ENCODE results near the gene HSPB2.
"Not testable (repeated sequence)": the region's sequence is repeated elsewhere in the genome, so short reads cannot be mapped to it uniquely, and the experiment has no call there.

Gene HSPB2

DNA sequence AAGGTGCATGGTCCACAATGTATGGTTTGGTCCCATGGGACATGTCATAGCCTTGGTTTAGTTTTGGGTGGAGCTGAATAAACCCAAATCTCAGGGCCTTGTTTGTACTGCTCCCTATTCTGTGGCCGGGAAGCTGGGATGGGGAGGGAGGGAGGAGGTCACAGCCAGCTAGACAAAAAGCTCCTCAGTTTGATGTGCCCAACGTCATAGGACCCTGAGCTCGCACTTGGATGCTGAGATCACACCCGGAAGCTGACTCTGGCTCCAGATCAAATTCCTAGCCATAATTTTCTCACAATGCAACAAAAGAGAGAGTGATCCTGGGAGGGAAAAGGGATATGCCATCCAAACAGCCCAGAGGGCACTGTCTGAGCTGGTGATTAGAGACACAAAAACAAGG lies 1.5 kb downstream of the HSPB2 start:
- DNase-seq (ENCODE audit: low read depth), result peak; percentile 87

DNA sequence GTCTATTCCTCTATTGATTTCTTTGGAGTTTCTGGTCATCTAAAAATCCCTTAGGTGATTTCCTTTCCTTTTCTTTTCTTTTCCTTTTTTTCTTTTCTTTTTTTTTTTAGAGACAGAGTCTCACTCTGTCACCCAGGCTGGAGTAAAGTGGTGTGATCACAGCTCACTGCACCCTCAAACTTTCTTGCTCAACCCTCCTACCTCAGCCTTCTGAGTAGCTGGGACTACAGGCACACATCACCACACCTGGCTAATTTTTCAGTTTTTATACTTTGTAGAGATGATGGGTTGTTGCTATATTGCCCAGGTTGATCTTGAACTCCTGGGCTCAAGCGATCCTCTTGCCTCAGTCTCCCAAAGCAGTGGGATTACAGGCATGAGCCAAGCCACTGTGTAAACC lies 4.2 kb downstream of the HSPB2 start:
- DNase-seq (ENCODE audit: low read depth), result no peak

DNA sequence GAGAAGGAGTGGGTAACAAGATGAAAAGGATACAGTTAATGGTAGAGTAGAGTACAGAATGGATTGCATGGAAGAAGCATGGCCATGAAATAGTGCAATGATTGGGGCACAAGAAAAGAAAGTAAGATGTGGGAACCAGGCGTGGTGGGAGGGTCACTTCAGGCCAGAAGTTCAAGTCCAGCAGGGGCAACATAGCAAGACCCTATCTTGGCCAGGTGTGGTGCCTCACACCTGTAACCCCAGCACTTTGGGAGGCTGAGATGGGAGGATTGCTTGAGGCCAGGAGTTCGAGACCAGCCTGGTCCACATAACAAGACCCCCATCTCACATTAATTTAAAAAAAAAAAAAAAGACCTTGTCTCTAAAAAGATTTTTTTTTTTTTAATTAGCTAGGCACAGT lies 4.8 kb downstream of the HSPB2 start:
- DNase-seq (ENCODE audit: low read depth), result no peak

DNA sequence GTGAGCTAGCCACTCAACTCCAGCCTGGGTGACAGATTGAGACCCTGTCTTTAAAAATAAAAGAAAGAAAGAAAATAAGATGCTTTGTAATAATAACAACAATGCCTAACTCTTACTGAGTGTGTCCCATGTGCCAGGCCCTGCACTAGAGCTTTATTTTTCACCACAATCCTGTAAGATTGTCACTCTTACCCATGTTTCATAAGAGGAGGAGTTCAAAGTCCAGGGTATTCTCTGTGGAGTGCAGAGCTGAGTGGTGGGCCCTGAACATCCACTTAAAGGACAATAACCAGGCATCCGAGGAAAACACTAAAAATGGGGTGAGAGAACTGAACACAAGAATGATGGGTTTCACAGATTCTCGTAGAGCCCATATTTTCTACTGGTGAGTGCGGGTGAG lies 5.3 kb downstream of the HSPB2 start:
- DNase-seq (ENCODE audit: low read depth), result no peak

DNA sequence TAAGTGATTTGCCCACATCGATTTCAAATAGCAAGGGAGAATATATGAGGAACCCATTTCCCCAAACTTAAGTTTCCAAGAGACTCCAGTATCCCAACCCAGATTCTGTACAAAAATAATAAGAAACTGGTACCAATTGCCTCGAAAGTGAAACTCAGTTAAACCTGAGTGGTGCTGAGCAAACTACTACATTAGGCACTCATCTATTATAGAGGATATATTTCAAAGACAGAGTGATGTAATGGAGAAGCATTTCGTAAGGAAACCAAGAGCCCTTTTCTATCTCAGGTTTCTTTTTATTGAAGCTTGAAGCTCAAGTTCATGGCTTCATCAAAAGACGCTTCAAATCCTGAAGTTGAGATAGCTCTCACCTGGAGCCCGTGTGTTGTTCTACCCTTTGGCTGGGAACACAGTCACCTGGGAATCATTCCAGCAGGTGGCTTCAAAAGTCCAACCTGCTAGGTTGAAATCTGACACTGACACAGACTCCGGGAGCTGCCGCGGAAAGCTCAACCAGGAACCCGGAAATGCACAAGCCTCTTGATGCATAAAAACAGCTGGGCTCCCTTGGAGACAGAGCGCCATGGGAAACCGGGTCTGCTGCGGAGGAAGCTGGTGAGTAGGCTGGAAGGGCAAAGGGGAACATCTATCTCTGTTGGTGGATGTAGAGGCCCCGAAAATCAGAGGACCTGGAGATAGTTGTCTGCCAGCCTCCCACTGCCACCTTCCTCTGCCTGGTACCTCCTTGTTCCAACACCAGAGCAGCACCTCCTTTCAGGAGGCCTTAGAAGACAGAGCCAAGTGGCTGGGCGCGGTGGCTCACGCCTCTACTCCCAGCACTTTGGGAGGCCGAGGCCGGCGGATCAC lies 6.1 kb downstream of the HSPB2 start, which contains the start of gene C11orf52:
Gene C11orf52 (plus strand): TSS at position 524 of the 867 bp plus-strand sequence. CDS start 60 bp downstream, at position 584.
- DNase-seq (ENCODE audit: low read depth), result no peak

DNA sequence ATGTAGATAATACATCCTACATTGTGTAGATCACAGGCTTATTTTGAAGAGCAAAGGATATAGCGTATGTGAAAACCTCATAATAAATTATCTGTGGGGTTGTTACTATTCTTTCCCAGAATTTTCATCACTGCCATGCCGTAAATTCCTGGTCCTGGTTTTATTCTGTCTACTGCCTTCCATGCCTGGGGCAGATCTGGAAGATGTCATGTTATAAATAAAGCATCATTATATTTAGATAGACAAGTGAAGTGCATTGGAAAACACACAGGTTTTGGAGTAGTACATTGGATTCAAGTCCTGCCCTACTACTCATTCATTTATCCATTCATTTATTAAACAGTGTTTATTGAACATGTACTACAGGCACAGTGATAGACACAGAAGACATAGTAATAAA lies 8.4 kb downstream of the HSPB2 start:
- DNase-seq (ENCODE audit: low read depth), result no peak

DNA sequence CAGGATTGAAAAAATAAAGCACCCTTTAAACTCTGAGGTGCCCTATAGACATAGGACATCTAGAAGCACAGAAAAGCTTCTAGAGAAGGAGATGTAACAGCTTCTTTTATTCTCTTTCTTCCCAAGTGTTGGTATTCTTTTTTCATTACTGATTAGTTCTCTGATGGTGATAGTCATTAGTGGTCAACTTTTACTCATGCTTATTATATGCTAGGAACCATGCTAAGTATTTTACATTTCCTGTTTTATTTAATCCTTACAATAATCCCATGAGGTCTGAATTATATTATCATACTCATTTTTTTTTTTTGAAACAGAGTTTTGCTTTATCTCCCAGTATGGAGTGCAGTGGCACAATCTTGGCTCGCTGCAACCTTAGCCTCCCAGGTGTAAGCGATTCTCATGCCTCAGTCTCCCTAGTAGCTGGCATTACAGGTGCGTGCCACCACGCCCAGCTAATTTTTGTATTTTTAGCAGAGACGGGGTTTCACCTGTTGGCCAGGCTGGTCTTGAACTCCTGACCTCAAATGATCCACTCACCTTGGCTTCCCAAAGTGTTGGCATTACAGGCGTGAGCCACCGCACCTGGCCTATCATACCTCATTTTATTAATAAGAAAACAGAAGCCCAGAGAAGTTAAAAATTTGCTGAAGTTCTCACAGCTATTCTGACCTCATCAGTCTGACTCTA lies 9.2 kb downstream of the HSPB2 start:
- no peak for DNase-seq (ENCODE audit: low read depth)

DNA sequence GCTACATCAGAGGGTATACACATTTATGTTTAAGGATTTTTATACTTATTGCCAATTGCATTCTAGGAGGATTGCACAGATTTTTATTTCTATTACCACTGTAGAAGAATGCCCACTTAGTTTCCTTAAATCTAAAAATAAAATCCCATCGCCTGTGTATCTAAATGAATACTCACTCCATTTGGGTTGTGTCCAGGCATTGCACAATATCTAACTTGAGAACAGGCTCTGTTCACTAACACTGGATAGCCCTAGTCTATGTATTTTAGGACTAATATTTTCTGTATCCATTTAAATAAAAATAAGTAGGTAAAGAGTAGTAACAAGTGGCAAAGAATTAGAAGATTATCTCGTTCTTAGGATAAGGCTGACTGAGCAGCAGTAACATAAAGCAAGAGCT lies 10.3 kb downstream of the HSPB2 start:
- peak; percentile 92 for DNase-seq (ENCODE audit: low read depth)

DNA sequence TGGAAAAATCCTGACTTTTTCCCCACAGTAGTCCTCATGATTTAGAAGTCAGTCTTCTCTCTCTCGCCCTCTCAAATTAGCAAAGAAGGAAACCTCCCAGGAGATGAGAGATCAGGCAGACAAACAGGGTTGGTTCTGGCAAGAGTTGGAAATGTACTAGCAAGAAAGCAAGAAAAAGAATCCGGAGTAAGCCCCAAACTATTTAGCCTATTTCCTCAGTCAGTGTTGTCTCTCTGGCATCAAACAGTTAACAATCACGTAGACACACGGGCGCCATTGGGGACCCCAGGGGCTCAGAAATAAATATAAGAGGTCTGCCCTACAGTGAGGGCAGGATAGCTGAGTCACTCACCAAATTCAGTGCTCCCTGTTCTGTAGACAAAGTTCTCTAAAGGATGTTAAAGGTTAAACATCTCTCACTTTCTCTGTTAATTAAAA lies 10.8 kb downstream of the HSPB2 start:
- DNase-seq (ENCODE audit: low read depth), result peak; percentile 64

DNA sequence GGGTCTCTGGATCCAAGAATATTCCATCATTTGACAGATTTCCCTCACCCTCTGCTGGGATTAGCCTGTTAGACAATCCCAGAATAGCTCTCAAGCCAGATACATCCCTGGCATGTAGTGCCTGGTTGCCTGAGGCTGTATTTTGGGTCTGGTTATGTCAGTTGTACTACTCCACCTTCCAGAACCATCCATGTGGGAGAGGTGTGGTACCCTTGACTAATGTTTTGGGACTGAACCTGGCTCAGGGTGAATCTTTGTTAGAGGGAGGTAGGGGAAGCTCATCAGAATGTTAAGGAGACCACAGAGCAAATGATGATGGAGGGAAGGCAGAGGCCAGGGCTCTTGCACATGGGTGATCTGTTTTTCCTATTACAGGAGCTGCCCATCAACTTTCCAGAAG lies 11.4 kb downstream of the HSPB2 start:
- DNase-seq (ENCODE audit: low read depth), result no peak

DNA sequence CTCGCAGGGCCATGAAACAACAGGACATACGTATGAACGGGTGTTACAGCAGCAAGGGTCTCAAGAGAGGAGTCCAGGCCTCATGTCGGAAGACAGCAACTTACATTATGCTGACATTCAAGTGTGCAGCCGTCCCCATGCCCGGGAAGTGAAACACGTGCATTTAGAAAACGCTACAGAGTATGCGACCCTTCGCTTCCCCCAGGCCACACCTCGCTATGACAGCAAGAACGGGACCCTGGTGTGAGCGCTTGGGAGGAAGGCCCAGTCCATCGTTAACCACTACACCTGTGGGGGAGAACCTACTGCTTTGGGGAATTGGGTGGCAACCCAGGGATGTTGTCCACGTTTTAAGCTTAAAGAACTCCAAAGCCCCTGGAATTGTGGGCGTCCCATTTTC lies 13.4 kb downstream of the HSPB2 start:
- DNase-seq (ENCODE audit: low read depth), result no peak

DNA sequence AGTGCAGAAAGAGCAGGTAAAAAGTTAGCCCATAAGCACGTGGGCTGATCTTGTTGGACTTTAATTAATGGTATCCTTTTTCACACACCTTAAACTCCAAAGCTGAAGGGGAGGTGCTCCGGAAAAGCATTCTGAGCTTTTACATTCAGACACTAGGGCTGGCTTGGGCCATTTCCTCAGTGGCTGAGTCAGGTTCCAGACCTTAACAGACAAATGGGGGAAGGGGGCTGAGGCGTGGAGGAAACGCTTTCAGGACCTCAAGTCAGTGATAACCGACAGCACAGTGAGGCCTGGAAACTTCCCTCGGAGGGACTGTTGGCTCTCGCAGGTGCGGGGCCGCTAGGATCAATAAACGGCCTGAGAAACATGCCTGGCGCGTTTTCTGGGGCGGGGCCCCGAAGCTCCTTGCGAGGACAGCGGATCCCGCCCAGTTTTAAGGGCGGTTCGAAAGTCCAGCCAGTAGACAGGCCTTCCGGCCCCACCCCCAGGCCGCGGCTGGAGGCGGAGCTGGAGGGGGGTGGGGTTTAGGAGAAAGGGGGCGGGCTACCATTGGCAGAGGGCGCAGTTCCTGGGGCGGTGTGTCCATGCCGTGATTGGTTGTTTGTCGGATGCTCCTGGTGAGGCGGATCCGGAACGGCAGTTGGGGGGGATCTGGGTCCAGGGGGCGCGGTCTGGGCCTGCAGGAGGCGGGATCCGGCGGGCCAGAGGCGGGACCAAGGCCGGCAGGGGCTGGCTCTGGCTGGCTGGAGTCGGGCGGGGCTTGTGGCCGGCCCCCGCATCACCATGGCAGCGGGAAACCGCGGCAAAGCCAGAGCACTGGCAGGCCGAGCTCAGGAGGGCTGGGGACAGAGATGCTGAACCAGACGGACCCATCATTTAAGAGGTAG lies 14.2 kb downstream of the HSPB2 start:
- peak; percentile 93 for DNase-seq (ENCODE audit: low read depth)

DNA sequence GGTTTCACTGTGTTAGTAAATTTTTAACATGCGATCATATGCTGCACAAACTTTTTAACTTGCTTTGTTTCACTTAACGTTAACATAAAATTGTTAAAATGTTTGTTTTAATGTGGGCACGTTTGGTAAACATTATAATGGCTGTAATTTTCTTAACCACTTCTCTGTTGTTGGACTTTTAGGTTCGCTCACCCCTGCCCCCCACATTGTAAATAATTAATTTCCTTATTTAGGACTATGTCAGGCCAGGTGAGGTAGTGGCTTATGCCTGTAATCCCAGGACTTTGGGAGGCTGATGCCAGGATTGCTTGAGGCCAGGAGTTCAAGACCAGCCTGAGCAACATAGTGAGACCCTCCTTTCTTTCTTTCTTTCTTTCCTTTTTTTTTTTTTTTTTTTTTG lies 17.9 kb downstream of the HSPB2 start:
- DNase-seq (ENCODE audit: low read depth), result no peak

DNA sequence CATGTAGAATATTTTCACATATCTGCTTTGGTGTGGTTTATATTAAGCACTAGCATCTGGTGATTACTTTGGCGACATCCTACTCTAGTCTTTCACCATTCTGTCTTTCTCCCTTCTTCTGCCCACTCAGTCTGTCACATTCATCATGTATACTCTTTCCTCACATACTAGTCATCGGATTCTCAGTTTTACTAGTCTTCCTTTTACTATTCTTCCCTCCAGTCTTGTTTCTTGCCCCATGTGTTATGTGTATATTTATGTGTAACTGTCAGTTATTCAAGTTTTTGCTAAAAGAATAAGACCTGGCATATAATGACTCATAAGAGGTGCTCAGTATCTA lies 20.0 kb downstream of the HSPB2 start:
- no peak for DNase-seq (ENCODE audit: low read depth)

DNA sequence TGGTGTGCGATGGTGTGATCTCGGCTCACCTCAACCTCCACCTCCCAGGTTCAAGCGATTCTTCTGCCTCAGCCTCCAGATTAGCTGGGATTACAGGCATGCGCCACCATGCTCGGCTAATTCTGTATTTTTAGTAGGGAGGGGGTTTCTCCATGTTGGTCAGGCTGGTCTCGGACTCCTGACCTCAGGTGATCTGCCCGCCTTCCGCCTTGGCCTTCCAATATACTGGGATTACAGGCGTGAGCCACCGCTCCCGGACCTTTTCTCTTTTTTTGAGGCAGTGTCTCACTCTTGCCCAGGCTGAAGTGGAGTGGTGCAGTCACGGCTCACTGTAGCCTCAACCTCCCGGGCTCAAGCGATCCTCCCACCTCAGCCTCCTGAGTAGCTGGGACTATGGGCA lies 20.6 kb downstream of the HSPB2 start:
- not testable (repeated sequence) for DNase-seq (ENCODE audit: low read depth)

DNA sequence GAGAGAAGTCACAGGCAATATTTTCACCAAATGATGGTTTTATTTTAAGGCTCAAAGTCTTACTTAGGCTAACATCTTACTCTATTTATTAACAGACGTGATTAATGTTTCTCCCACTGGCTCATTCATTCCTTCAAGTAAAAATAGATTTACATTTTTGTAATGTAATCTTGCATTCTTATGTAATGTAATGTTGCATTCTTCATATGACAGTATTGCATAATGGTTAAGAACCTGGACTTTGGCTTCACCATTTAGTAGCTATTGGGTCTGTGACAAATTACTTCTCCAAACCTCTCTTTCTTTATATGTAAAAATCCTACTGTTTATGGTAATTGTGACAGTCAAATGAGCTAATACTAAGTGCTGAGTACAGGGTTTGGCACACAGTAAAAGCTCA lies 21.3 kb downstream of the HSPB2 start:
- no peak for DNase-seq (ENCODE audit: low read depth)

DNA sequence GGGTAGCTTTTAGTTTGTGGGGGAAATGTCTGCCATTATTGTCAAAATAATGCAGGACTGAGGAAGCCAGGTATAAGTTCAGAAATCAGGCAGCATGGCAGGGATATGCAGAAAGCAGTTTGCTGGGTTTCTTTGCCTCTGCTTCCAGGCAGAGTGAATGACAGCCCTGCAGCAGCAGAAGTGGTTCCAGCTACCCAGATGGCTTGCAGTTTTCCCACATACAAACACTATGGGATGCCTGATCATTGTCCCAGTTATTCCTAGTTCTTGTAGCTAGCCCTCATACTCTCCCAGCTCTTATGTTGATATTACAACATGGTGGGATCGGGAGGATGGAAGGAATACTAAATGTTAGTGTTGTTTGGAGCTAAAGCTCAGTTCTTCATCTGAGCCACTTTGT lies 21.8 kb downstream of the HSPB2 start:
- no peak for DNase-seq (ENCODE audit: low read depth)

DNA sequence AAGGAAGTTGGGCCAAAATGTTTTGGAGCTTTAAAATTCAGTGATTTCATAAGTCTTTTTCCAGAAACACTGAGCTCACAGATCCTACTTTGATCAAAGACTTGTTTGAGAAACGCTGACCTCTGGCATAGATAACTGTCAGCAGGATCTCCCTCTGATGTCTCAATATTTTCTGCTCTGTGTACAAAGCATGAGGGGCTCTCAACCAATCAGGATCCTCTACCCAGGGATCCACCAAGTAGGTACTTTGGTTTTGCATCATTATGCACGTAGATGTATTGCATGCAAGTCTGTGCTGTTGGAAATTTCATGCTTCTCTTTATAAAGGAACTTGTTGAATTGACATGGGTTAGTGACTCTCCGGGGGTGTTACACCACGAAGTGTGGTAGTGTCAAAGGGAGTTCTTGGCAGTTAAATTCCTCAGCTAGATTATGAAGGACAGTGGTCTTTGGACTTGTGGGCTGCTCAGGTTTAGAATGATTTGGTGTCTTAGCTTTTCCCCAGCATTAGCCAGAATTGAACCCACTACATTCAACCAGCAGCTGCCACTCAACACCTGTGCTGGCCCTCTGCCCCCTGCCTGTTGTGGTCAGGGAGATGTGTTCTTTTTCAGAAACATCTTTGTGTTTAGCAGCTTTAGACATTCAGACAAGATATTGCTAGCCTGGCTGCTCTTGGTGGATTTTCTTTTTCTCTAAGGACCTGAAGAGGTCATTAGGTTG lies 22.9 kb downstream of the HSPB2 start:
- no peak for DNase-seq (ENCODE audit: low read depth)

DNA sequence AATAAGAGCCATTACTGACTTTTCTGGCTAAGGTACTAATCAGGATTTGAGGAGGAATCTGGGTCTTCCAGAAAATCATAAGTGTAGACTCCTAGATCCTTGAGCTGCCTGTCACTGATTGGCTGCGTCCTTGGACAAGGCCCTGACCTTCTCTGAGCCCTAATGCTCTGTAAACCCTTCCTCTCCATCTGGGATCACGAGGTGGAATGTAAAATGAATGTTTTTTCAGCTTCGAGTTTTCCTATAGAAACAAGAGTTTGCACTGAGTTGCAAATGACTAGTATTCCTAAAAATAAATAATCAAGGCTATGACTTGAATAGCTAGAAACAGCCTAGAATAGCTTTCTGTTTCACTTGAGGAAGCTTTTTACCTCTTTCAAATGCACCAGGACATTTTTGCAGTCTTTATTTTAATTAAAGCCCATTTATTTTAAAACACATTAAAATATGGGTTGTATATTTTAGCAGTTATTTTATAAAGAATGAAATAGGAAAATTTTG lies 23.6 kb downstream of the HSPB2 start:
- DNase-seq (ENCODE audit: low read depth), result no peak

DNA sequence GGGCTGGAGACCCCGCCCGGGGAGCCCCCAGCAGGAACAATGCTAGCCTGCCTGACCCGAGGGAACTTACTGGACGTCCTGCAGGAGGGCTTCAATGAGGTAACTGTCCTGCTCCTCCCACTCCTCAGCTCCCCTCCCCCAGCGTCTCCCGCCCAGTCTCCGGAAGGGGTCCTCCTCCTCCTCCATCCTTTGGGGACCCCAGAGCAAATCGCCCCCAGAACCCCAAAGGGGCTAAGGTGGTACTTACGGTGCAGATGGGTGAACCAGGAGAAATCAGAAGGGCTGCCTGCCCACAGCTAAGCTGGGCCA lies 24.9 kb downstream of the HSPB2 start:
- no peak for DNase-seq (ENCODE audit: low read depth)

DNA sequence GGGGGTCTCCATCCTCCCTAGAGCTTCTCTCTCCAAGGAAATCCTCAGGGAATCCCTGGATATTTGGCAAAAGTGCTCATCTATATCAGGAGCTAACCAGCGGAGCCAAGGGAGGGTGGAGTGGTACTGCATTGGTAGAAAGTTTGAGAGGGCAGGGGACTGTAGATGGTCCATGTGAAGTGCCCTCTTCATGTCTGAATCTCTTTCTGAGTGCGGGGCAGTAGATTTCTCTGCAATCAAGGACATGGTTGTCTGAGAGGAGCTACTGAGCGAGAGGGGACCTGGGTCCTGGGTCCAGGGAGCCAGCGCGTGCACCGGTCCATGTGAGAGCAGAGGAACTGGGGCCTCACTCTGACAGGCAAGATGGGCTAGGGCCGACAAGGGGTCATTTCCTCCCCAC lies 25.3 kb downstream of the HSPB2 start:
- DNase-seq (ENCODE audit: low read depth), result no peak

DNA sequence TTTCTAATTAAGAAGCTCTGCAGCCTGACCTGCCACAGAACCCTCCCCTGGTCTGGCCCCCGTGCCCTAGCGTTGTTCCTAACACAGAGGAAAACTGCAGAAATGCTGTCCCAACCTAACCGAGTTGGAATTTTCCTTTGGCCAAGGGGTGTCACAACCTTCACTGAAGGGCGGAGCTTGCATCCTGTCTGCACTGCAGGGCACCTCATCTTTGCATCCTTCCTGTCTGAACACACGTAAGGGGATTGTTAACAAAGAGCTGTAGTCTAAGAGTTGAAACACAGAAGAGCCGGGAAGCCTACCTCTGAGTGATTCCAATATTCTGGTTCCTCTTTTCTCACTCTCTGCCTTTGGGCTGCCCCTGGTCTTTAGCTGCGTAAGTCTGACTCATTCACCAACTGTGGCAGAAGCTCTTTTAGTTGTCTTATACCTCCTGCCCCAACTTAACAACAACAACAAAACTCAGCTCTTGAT lies 26.2 kb downstream of the HSPB2 start:
- no peak for DNase-seq (ENCODE audit: low read depth)

Measured in stromal cell of bone marrow (primary cell).